BLaER1 (cell line): Measurements from ENCODE around the gene TIAM2.
"Not testable (repeated sequence)": the region's sequence is repeated elsewhere in the genome, so short reads cannot be mapped to it uniquely, and the experiment has no call there.

ENCODE experiments used
- H3K27ac ChIP-seq: shearing (Covaris generic); formaldehyde crosslinking; 2 replicates; pipeline ENCODE4 v1.8.1; 2022
- H3K27me3 ChIP-seq: shearing (Covaris generic); formaldehyde crosslinking; 2 replicates; pipeline ENCODE4 v1.8.1; 2022
- H3K36me3 ChIP-seq: shearing (Covaris generic); formaldehyde crosslinking; 2 replicates; pipeline ENCODE4 v1.8.1; 2022
- H3K4me1 ChIP-seq: shearing (Covaris generic); formaldehyde crosslinking; 2 replicates; pipeline ENCODE4 v1.8.1; 2022
- H3K4me2 ChIP-seq: shearing (Covaris generic); formaldehyde crosslinking; 2 replicates; pipeline ENCODE4 v1.8.1; 2022
- H3K4me3 ChIP-seq: shearing (Covaris generic); formaldehyde crosslinking; 2 replicates; pipeline ENCODE4 v1.8.1; 2022
- H3K9ac ChIP-seq: shearing (Covaris generic); formaldehyde crosslinking; 2 replicates; pipeline ENCODE4 v1.8.1; 2022
- H3K9me3 ChIP-seq: shearing (Covaris generic); formaldehyde crosslinking; 2 replicates; pipeline ENCODE4 v1.8.1; 2022
- H4K20me1 ChIP-seq: shearing (Covaris generic); formaldehyde crosslinking; 2 replicates; pipeline ENCODE4 v1.8.1; 2022
- Cebpa-rat ChIP-seq: shearing (Covaris generic); IDR thresholded peaks from 2 replicates; pipeline ENCODE4 v1.8.1; 2022

The TIAM2 gene

DNA sequence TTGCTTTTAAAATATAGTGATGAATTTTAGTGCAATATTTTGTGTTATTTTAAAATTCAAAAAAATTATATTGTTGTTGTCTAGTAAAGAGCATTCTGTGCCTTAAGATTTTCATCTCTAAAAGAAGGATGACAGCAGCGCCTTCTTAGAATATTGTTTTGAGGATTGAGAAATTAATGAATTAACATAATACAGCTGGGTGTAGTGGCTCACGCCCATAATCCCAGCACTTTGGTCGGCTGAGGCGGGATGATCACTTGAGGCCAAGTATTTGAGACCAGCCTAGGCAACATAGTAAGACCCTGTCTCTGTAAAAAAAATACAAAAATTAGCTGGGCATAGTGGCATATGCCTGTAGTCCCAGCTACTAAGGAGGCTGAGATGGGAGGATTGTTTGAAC is 6.8 kb downstream of the TIAM2 start:
- peaks cover 5% of the 10 kb centered on the region for H3K27me3 ChIP-seq
- H3K9ac ChIP-seq = no peak overlapping the region
- peaks cover under 1% of the 10 kb centered on the region; the same call in 1 of the 2 replicates for H3K4me1 ChIP-seq
- no peak overlapping the region for H3K4me2 ChIP-seq
- no peak for TF ChIP-seq Cebpa-rat
- H3K9me3 ChIP-seq = no peaks in the 10 kb centered on the region
- H3K27ac ChIP-seq = no peak overlapping the region
- no peak overlapping the region for H3K4me3 ChIP-seq
- no peaks in the 10 kb centered on the region for H4K20me1 ChIP-seq
- no peaks in the 10 kb centered on the region for H3K36me3 ChIP-seq

DNA sequence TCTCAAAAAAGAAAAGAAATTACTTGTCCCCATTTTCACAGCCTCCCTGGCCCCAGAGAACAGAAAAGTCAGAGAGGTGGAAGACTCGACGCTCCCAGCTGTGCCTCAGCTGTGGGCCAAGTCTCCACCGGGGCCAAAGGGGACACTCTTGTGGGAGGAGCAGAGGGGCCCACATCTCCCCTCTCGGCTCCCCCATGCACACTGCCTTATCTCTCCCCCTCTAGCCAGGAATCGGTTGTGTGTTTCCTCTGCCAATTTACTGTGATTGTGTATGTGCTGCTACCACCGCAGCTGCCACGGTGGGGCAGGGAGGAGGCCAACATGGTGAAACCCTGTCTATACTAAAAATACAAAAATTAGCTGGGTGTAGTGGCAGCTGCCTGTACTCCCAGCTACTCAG is 8.4 kb downstream of the TIAM2 start:
- Histone ChIP-seq H3K4me3 (no peak overlapping the region), H3K9ac (no peak overlapping the region), H3K27me3 (no peaks in the 10 kb centered on the region), H3K4me1 (no peaks in the 10 kb centered on the region), H4K20me1 (no peaks in the 10 kb centered on the region), H3K36me3 (no peaks in the 10 kb centered on the region), H3K27ac (no peak overlapping the region), H3K4me2 (no peak overlapping the region), H3K9me3 (no peaks in the 10 kb centered on the region)
- no peak for TF ChIP-seq Cebpa-rat

DNA sequence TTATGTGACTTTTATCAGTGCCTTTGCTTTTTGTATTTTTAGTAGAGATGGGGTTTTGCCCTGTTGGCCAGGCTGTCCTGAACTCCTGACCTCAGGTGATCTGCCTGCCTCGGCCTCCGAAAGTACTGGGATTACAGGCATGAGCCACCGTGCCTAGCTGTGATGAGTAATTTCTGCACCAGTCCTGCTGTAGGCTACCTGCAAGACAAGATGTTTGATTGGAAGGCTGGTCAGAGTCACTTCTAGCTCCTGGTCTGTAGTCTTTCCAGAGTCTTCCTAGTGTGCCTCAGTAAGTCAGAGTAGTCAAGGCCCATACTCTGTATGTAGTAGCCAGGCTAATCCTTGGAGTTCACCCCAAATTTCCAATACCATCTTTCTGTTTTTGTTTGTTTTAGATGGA is 8.9 kb downstream of the TIAM2 start:
- TF ChIP-seq Cebpa-rat = no peak
- no peaks in the 10 kb centered on the region for H3K27me3 ChIP-seq
- H3K27ac ChIP-seq = no peak overlapping the region
- H3K4me2 ChIP-seq = no peak overlapping the region
- H4K20me1 ChIP-seq = no peaks in the 10 kb centered on the region
- no peaks in the 10 kb centered on the region for H3K9me3 ChIP-seq
- no peaks in the 10 kb centered on the region for H3K4me1 ChIP-seq
- no peak overlapping the region for H3K4me3 ChIP-seq
- H3K9ac ChIP-seq = no peak overlapping the region
- no peaks in the 10 kb centered on the region for H3K36me3 ChIP-seq

DNA sequence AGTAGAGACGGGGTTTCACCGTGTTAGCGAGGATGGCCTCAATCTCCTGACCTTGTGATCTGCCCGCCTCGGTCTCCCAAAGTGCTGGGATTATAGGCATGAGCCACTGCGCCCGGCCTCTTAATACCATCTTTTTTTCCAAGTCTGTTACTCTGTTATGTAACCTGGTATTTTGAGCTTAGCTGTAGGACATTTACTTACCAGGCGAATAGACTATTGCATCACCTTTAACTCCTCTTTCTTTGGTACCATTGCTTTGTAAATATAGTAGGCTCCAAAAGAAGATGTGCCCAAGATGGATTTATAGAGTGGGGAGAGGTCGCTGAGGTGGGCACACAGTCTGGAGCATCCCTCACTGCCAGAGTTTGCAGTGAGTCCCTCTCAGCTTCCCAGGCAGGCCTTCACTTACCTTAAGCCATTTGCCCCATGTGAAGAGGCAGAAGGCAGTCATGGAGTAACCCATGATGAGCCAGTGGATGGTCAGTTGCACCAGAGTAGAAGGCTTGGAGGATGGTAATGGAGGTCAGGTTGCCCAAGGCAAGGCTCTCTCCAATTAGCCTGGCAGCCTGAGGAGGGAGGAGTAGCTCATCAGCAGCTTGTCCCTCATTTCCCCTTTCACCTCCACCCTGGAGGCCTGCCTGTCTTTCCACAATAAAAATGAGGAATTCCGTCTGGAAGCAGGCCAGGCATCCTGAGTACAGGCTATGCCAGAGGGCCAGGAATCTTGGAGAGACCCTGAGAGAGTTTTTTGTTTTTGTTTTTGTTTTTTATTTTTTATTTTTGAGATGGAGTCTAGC is 9.7 kb downstream of the TIAM2 start:
- H4K20me1 ChIP-seq = no peaks in the 10 kb centered on the region
- H3K4me3 ChIP-seq = no peak overlapping the region

DNA sequence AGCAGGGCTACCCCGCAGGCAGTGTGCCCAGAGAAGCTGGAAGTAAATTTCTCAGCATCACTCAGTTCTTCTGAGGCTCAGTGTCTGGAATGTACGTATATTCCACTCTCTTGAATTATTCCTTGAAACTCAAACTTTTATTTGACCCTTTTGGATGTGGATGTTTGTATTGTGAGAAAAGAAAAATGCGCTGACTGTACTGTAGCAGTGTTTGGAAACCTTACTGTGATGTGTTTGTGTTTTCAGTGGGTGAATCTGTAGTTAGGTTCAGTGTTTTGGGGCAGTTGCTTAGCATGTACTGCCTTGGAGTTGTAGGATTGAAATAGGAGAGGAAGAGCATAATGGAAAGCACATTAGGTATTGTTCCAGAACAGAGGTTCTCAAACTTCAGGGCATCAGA is 13.5 kb downstream of the TIAM2 start:
- Histone ChIP-seq H4K20me1 (no peaks in the 10 kb centered on the region), H3K9me3 (no peaks in the 10 kb centered on the region), H3K36me3 (no peaks in the 10 kb centered on the region), H3K9ac (no peak overlapping the region), H3K4me1 (no peaks in the 10 kb centered on the region), H3K27ac (no peak overlapping the region), H3K4me2 (no peak overlapping the region), H3K27me3 (no peaks in the 10 kb centered on the region), H3K4me3 (no peak overlapping the region)
- no peak for TF ChIP-seq Cebpa-rat

More for the DNA sequence above, 9.7 kb downstream of the TIAM2 start:
- no peaks in the 10 kb centered on the region for H3K9me3 ChIP-seq
- H3K27me3 ChIP-seq = no peaks in the 10 kb centered on the region
- no peak overlapping the region for H3K4me2 ChIP-seq
- H3K36me3 ChIP-seq = no peaks in the 10 kb centered on the region
- H3K9ac ChIP-seq = no peak overlapping the region
- TF ChIP-seq Cebpa-rat = no peak
- no peak overlapping the region for H3K27ac ChIP-seq
- no peaks in the 10 kb centered on the region for H3K4me1 ChIP-seq

DNA sequence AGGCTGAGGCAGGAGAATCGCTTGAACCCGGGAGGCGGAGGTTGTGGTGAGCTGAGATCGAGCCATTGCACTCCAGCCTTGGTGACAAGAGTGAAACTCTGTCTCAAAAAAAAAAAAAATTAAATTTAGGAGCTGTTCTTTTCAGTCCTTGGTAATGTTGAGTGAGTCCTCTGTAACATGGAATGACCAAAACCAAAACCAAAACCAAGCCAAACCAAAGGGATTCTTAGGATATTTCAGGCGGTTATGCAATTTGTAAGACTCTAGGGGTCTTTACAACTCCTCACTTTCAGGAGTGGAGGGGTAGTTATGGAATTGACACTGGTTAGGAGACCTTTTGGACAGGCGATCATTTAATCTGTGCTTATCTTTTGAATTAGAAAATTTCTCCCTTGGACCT is 15.8 kb downstream of the TIAM2 start:
- H3K4me3 ChIP-seq = no peak overlapping the region
- no peaks in the 10 kb centered on the region for H4K20me1 ChIP-seq
- no peaks in the 10 kb centered on the region for H3K36me3 ChIP-seq
- H3K9me3 ChIP-seq = no peaks in the 10 kb centered on the region
- H3K4me2 ChIP-seq = no peak overlapping the region
- no peak overlapping the region for H3K27ac ChIP-seq
- no peak overlapping the region for H3K9ac ChIP-seq
- peaks cover 1% of the 10 kb centered on the region; the same call in 1 of the 2 replicates for H3K4me1 ChIP-seq
- no peaks in the 10 kb centered on the region for H3K27me3 ChIP-seq
- no peak for TF ChIP-seq Cebpa-rat

DNA sequence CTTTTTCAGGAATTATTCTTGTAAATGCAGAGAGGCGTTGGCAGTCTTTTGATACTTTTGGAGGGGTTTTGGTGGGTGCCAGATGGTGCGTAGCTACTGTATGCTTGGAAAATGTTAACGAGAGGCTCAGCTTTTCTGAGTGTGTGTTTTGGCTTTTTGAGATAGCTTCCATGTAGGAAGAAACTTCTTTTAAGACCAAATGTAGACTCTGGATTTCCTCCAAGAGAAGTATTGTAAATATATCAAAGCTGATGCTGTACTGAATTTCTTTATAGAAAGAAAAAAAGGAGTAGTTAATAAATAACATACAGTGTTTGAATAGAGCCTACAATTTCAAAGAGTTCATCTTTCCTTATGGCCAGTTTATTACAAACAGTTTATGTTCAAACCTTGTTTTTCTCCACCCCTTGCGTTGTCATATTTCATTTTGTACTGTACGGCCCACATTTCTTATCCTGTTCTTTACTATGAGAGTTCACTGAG is 16.7 kb downstream of the TIAM2 start:
- no peak overlapping the region for H3K9ac ChIP-seq
- no peak overlapping the region for H3K4me3 ChIP-seq
- H3K4me1 ChIP-seq = peaks cover 5% of the 10 kb centered on the region; the same call in 1 of the 2 replicates
- no peak overlapping the region for H3K27ac ChIP-seq
- H3K4me2 ChIP-seq = no peak overlapping the region
- H3K9me3 ChIP-seq = no peaks in the 10 kb centered on the region
- H4K20me1 ChIP-seq = no peaks in the 10 kb centered on the region
- TF ChIP-seq Cebpa-rat = no peak
- H3K36me3 ChIP-seq = no peaks in the 10 kb centered on the region
- no peaks in the 10 kb centered on the region for H3K27me3 ChIP-seq

DNA sequence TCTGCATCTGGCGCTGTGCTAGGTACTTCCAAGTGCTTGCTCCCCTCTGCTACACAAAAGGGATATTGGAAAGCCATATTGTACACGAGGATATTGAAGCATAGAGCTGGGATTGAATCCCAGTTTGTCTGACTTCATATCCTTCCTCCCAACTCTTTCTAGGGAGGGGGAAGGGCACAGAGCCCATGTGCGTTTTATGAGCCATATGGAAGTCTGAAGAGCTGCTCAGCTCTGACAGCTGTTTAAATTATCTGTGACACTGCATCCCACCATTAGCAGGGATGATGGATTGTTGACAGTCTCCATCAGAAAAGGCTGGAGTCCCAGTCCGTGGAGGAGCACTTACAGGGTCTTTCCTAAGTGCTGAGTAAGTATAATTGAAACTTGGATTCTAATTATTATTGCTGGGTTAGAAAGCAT is 18.4 kb downstream of the TIAM2 start:
- Histone ChIP-seq H4K20me1 (no peaks in the 10 kb centered on the region), H3K4me2 (no peak overlapping the region), H3K4me3 (no peak overlapping the region), H3K27ac (no peak overlapping the region), H3K9ac (no peak overlapping the region), H3K27me3 (no peaks in the 10 kb centered on the region), H3K4me1 (peaks cover 5% of the 10 kb centered on the region; the same call in 1 of the 2 replicates), H3K36me3 (no peaks in the 10 kb centered on the region), H3K9me3 (no peaks in the 10 kb centered on the region)
- no peak for TF ChIP-seq Cebpa-rat

DNA sequence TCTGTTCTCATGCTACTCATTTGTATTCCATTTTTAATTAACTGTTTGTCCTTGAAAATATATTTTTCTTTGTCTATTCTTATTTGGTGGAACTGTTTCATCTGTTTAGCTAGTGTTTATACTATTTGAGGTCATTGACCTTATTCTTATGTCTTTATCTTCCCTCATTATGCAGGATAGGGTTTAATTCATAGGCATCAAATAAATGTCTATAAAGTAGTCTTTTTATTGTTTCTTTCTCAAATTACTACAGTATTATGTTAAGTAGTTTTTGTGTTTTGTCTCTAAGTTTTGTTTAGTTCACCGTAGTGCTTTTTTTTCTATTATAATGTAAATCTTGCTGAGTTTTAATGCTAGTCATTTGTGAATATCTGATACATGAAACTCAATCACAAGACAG is 19.0 kb downstream of the TIAM2 start:
- Histone ChIP-seq H3K9me3 (no peaks in the 10 kb centered on the region), H3K4me1 (peaks cover 5% of the 10 kb centered on the region; the same call in 1 of the 2 replicates), H3K9ac (no peak overlapping the region), H3K36me3 (no peaks in the 10 kb centered on the region), H3K27ac (no peak overlapping the region), H4K20me1 (no peaks in the 10 kb centered on the region), H3K27me3 (no peaks in the 10 kb centered on the region), H3K4me2 (no peak overlapping the region), H3K4me3 (no peak overlapping the region)
- TF ChIP-seq Cebpa-rat = no peak

DNA sequence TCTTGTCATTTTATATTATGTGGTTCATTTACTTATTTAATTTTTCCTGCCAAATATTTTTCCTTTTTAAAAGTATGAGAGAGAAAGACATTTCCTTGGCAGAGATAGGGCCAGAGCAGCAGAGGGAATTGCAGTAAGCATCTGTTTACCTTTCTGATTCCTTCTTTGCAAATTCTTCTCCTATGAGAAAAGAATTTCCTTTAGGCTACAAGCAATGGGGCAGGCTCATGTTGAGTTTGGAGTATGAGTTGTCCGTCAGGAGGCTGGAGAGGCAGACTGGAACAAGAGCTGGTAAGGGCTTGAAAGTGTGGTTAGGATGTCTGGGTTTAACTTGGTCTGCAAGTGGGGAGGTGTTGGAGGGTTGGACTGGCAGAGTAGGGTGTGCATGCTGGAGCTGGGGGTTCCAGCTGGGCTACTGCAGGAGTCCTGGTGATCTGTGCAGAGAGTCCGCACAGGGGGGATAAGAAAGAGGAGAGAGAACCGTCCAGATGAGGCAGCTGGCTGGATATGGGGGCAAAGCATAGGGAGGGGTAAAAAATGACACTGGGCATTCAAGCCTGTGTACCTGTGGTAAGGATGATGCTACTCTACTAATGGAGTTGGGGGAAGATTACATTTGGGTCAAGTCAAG is 19.7 kb downstream of the TIAM2 start:
- H3K4me2 ChIP-seq = no peak overlapping the region
- H4K20me1 ChIP-seq = no peaks in the 10 kb centered on the region
- no peaks in the 10 kb centered on the region for H3K36me3 ChIP-seq
- no peak for TF ChIP-seq Cebpa-rat
- H3K27ac ChIP-seq = no peak overlapping the region
- no peak overlapping the region for H3K4me3 ChIP-seq
- H3K9ac ChIP-seq = no peak overlapping the region
- peaks cover 5% of the 10 kb centered on the region; the same call in 1 of the 2 replicates for H3K4me1 ChIP-seq
- H3K9me3 ChIP-seq = no peaks in the 10 kb centered on the region
- no peaks in the 10 kb centered on the region for H3K27me3 ChIP-seq

DNA sequence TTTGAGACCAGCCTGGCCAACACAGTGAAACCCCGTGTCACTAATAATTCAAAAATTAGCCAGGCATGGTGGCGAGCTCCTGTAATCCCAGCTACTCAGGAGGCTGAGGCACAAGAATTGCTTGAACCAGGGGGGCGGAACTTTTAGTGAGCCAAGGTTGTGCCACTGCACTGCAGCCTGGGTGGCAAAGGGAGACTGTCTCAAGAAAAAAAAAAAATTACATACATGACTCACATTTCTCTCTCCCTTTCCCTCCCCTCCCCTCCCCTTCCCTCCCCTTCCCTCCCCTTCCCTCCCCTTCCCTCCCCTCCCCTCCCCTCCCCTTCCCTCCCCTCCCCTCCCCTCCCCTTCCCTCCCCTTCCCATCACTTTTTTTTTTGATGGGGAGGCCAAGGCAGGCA is 23.3 kb downstream of the TIAM2 start:
- H3K4me1 ChIP-seq, H3K9ac ChIP-seq, H3K27me3 ChIP-seq, H4K20me1 ChIP-seq, H3K27ac ChIP-seq, H3K36me3 ChIP-seq, H3K4me2 ChIP-seq, H3K9me3 ChIP-seq, H3K4me3 ChIP-seq: not testable (repeated sequence)
